ENCODE data around the gene COA1.
"Not testable (repeated sequence)": the region's sequence is repeated elsewhere in the genome, so short reads cannot be mapped to it uniquely, and the experiment has no call there.

COA1 gene

GRCh38 chr7:43735403-43735801 lies 6.1 kb upstream of the COA1 start:
- no peak for ATAC-seq
- TF ChIP-seq TOX (CRISPR knock-in tag; IDR thresholded peaks at IDR 0.05; ENCODE audit: borderline replicate concordance) (no peak), PPARA (CRISPR knock-in tag; IDR thresholded peaks at IDR 0.05; ENCODE audit: borderline replicate concordance) (no peak), ESRRG (CRISPR knock-in tag; IDR thresholded peaks at IDR 0.05) (no peak), TSHZ2 (CRISPR knock-in tag; IDR thresholded peaks at IDR 0.05) (no peak), PATZ1 (CRISPR knock-in tag; IDR thresholded peaks at IDR 0.05; ENCODE audit: borderline replicate concordance) (no peak), CSRNP3 (CRISPR knock-in tag; IDR thresholded peaks at IDR 0.05) (no peak), ZNF565 (CRISPR knock-in tag; conservative IDR thresholded peaks at IDR 0.05; ENCODE audit: low read depth) (no peak), SNAI2 (CRISPR knock-in tag; IDR thresholded peaks at IDR 0.05) (no peak), OSR1 (CRISPR knock-in tag; IDR thresholded peaks at IDR 0.05) (no peak), RARB (CRISPR knock-in tag; IDR thresholded peaks at IDR 0.05) (no peak), ZC3H10 (CRISPR knock-in tag; IDR thresholded peaks at IDR 0.05) (no peak), GLIS3 (CRISPR knock-in tag; IDR thresholded peaks at IDR 0.05) (no peak), POU6F1 (CRISPR knock-in tag; IDR thresholded peaks at IDR 0.05; ENCODE audit: borderline replicate concordance, low read depth) (no peak), CREB5 (CRISPR knock-in tag; IDR thresholded peaks at IDR 0.05; ENCODE audit: low read depth) (no peak), ZNF8 (CRISPR knock-in tag; IDR thresholded peaks at IDR 0.05) (no peak), ZFP3 (CRISPR knock-in tag; IDR thresholded peaks at IDR 0.05) (no peak), BACH2 (CRISPR knock-in tag; IDR thresholded peaks at IDR 0.05; ENCODE audit: borderline replicate concordance) (no peak)

GRCh38 chr7:43734575-43735332 lies 5.4 kb upstream of the COA1 start:
- not testable (repeated sequence) for ATAC-seq

GRCh38 chr7:43731494-43731893 lies 2.2 kb upstream of the COA1 start:
- not testable (repeated sequence) for ATAC-seq

GRCh38 chr7:43729924-43730248 lies 563 bp upstream of the COA1 start:
- TF ChIP-seq ISL1 (CRISPR knock-in tag; IDR thresholded peaks at IDR 0.05): no peak
- TF ChIP-seq CSRNP3 (CRISPR knock-in tag; IDR thresholded peaks at IDR 0.05): no peak
- TF ChIP-seq GLIS3 (CRISPR knock-in tag; IDR thresholded peaks at IDR 0.05): no peak
- TF ChIP-seq ZNF70 (CRISPR knock-in tag; IDR thresholded peaks at IDR 0.05): no peak
- no peak for TF ChIP-seq OSR1 (CRISPR knock-in tag; IDR thresholded peaks at IDR 0.05)
- TF ChIP-seq TOX (CRISPR knock-in tag; IDR thresholded peaks at IDR 0.05; ENCODE audit: borderline replicate concordance): no peak
- no peak for TF ChIP-seq TSHZ2 (CRISPR knock-in tag; IDR thresholded peaks at IDR 0.05)
- no peak for TF ChIP-seq BACH2 (CRISPR knock-in tag; IDR thresholded peaks at IDR 0.05; ENCODE audit: borderline replicate concordance)
- TF ChIP-seq PPARA (CRISPR knock-in tag; IDR thresholded peaks at IDR 0.05; ENCODE audit: borderline replicate concordance): no peak
- TF ChIP-seq CSDC2 (CRISPR knock-in tag; IDR thresholded peaks at IDR 0.05): no peak
- peak; percentile 39 for ATAC-seq

Measured in SK-N-SH treated with all-trans-retinoic acid at 6 μM for 48 hours (cell line).